ENCODE measurements around the gene TSGA10IP. TPM values are rescaled to one million over a fixed set of nuclear protein-coding genes. Genes with fewer than 3 reads are reported as not detected.

TSGA10IP gene
- total RNA-seq, 1 experiment from 2014 or later = 3.4 TPM

GRCh38 chr11:65922565-65922964 lies 22.7 kb upstream of the TSGA10IP start (continued):
- TF ChIP-seq ZNF532 (CRISPR knock-in tag; IDR thresholded peaks at IDR 0.05; ENCODE audit: borderline replicate concordance) = no peak

GRCh38 chr11:65925397-65925796 lies 19.9 kb upstream of the TSGA10IP start:
- peaks cover 3% of the 10 kb centered on the region; the same call in 1 of the 2 replicates for H3K4me1 Mint-ChIP-seq
- H3K27ac Mint-ChIP-seq = no peak overlapping the region; the same call in 1 of the 2 replicates
- DNase-seq (ENCODE audit: low spot score) = no peak
- CTCF ChIA-PET = interaction anchor here (0.5 to 0.8 kb wide), 3 partner anchors 34 to 146 kb away, joined by 3 read pairs; partner anchors contain the start of gene FIBP
- POLR2A ChIA-PET = no interaction called here
- no peak overlapping the region for H3K4me3 Mint-ChIP-seq
- H3K27me3 Mint-ChIP-seq (ENCODE audit: low read depth) = no peaks in the 10 kb centered on the region
- TF ChIP-seq GTF2I (CRISPR knock-in tag; conservative IDR thresholded peaks at IDR 0.05) = no peak
- TF ChIP-seq IRF1 (CRISPR knock-in tag; IDR thresholded peaks at IDR 0.05) = no peak
- TF ChIP-seq, protein P1, sequence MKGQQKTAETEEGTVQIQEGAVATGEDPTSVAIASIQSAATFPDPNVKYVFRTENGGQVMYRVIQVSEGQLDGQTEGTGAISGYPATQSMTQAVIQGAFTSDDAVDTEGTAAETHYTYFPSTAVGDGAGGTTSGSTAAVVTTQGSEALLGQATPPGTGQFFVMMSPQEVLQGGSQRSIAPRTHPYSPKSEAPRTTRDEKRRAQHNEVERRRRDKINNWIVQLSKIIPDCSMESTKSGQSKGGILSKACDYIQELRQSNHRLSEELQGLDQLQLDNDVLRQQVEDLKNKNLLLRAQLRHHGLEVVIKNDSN (CRISPR knock-in tag; IDR thresholded peaks at IDR 0.05) = no peak
- no peak for TF ChIP-seq ZNF423 (CRISPR knock-in tag; IDR thresholded peaks at IDR 0.05)
- TF ChIP-seq, protein P2, sequence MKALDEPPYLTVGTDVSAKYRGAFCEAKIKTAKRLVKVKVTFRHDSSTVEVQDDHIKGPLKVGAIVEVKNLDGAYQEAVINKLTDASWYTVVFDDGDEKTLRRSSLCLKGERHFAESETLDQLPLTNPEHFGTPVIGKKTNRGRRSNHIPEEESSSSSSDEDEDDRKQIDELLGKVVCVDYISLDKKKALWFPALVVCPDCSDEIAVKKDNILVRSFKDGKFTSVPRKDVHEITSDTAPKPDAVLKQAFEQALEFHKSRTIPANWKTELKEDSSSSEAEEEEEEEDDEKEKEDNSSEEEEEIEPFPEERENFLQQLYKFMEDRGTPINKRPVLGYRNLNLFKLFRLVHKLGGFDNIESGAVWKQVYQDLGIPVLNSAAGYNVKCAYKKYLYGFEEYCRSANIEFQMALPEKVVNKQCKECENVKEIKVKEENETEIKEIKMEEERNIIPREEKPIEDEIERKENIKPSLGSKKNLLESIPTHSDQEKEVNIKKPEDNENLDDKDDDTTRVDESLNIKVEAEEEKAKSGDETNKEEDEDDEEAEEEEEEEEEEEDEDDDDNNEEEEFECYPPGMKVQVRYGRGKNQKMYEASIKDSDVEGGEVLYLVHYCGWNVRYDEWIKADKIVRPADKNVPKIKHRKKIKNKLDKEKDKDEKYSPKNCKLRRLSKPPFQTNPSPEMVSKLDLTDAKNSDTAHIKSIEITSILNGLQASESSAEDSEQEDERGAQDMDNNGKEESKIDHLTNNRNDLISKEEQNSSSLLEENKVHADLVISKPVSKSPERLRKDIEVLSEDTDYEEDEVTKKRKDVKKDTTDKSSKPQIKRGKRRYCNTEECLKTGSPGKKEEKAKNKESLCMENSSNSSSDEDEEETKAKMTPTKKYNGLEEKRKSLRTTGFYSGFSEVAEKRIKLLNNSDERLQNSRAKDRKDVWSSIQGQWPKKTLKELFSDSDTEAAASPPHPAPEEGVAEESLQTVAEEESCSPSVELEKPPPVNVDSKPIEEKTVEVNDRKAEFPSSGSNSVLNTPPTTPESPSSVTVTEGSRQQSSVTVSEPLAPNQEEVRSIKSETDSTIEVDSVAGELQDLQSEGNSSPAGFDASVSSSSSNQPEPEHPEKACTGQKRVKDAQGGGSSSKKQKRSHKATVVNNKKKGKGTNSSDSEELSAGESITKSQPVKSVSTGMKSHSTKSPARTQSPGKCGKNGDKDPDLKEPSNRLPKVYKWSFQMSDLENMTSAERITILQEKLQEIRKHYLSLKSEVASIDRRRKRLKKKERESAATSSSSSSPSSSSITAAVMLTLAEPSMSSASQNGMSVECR (CRISPR knock-in tag; IDR thresholded peaks at IDR 0.05; ENCODE audit: borderline replicate concordance) = no peak
- TF ChIP-seq IRF2 (CRISPR knock-in tag; IDR thresholded peaks at IDR 0.05; ENCODE audit: borderline replicate concordance, low read depth) = no peak
- H3K9me3 Mint-ChIP-seq = no peaks in the 10 kb centered on the region
- ATAC-seq = no peak
- H3K36me3 Mint-ChIP-seq = peaks cover 12% of the 10 kb centered on the region

DNA sequence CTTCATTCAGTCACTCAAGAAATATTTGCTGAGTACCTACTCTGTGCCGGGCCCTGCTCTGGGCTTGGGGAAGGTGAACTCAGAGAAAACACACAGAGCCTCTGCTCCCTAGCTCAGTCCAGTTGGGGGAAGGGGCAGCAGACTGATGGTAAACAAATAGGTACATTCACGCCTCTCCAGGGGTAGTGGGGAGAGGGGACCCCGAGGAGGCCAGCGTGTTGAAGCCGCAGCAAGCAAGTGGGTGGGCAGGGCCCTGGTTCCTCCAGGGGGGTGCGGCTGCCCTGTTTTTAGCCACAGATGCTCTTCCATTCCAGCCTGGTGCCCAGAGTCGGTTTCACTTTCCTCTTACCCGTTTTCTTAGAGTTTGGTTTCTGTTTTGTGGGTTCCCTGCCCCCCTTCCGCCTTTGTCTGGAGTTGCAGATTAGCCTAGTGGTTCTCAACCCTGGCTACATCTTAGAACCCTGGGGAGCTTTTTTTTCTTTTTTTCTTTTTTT lies 17.3 kb upstream of the TSGA10IP start:
- Mint-ChIP-seq H3K36me3 (peaks cover 2% of the 10 kb centered on the region; the same call in 1 of the 2 replicates), H3K4me3 (no peak overlapping the region), H3K27ac (peak overlapping the region; percentile 63), H3K4me1 (peaks cover 15% of the 10 kb centered on the region), H3K27me3 (ENCODE audit: low read depth) (no peaks in the 10 kb centered on the region), H3K9me3 (no peaks in the 10 kb centered on the region)
- ChIA-PET POLR2A (no interaction called here), CTCF (interaction anchor here (0.6 to 1.6 kb wide), 3 partner anchors 40 to 95 kb away, joined by 3 to 6 read pairs (median 4); partner anchors contain the start of gene FIBP)
- no peak for TF ChIP-seq NR3C1 (CRISPR knock-in tag; conservative IDR thresholded peaks at IDR 0.05; ENCODE audit: low read depth)
- TF ChIP-seq PRRX2 (CRISPR knock-in tag; IDR thresholded peaks at IDR 0.05) = no peak
- TF ChIP-seq, protein P3, sequence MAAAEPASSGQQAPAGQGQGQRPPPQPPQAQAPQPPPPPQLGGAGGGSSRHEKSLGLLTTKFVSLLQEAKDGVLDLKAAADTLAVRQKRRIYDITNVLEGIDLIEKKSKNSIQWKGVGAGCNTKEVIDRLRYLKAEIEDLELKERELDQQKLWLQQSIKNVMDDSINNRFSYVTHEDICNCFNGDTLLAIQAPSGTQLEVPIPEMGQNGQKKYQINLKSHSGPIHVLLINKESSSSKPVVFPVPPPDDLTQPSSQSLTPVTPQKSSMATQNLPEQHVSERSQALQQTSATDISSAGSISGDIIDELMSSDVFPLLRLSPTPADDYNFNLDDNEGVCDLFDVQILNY (CRISPR knock-in tag; IDR thresholded peaks at IDR 0.05) = no peak
- TF ChIP-seq TP53 (CRISPR knock-in tag; IDR thresholded peaks at IDR 0.05) = no peak
- ATAC-seq = peak; percentile 22
- no peak for DNase-seq (ENCODE audit: low spot score)
